ENCODE data around the gene CCDC13.

CCDC13 gene

GRCh38 chr3:42799376-42799775, 26.3 kb upstream of the CCDC13 start:
- no peak for DNase-seq (ENCODE audit: low read depth)

GRCh38 chr3:42796332-42796885, 23.4 kb upstream of the CCDC13 start:
- DNase-seq (ENCODE audit: low read depth), result no peak

GRCh38 chr3:42795621-42796181, 22.6 kb upstream of the CCDC13 start:
- DNase-seq (ENCODE audit: low read depth), result no peak

- DNase-seq (ENCODE audit: low read depth), result no peak
Measured at GRCh38 chr3:42790714-42791229, 17.7 kb upstream of the CCDC13 start.

- DNase-seq (ENCODE audit: low read depth), result no peak
Measured at GRCh38 chr3:42786631-42787030, 13.6 kb upstream of the CCDC13 start.

- DNase-seq (ENCODE audit: low read depth), result no peak
Measured at GRCh38 chr3:42786212-42786611, 13.2 kb upstream of the CCDC13 start.

- no peak for DNase-seq (ENCODE audit: low read depth)
Measured at GRCh38 chr3:42780892-42781700, 8.0 kb upstream of the CCDC13 start.

GRCh38 chr3:42780398-42780797, 7.3 kb upstream of the CCDC13 start:
- no peak for DNase-seq (ENCODE audit: low read depth)

GRCh38 chr3:42778644-42779043, 5.6 kb upstream of the CCDC13 start:
- no peak for DNase-seq (ENCODE audit: low read depth)

- no peak for DNase-seq (ENCODE audit: low read depth)
Measured at GRCh38 chr3:42773409-42773751, 327 bp upstream of the CCDC13 start.

- no peak for DNase-seq (ENCODE audit: low read depth)
Measured at GRCh38 chr3:42771271-42771670, 1.8 kb downstream of the CCDC13 start.

GRCh38 chr3:42769477-42770131, 3.4 kb downstream of the CCDC13 start:
- no peak for DNase-seq (ENCODE audit: low read depth)

GRCh38 chr3:42764561-42765295, 8.3 kb downstream of the CCDC13 start:
- no peak for DNase-seq (ENCODE audit: low read depth)

GRCh38 chr3:42764115-42764514, 8.9 kb downstream of the CCDC13 start:
- no peak for DNase-seq (ENCODE audit: low read depth)

- DNase-seq (ENCODE audit: low read depth), result no peak
Measured at GRCh38 chr3:42763021-42763420, 10.0 kb downstream of the CCDC13 start.

- no peak for DNase-seq (ENCODE audit: low read depth)
Measured at GRCh38 chr3:42762046-42762724, 10.9 kb downstream of the CCDC13 start.

- no peak for DNase-seq (ENCODE audit: low read depth)
Measured at GRCh38 chr3:42758126-42758525, 14.9 kb downstream of the CCDC13 start.

- no peak for DNase-seq (ENCODE audit: low read depth)
Measured at GRCh38 chr3:42756681-42757213, 16.3 kb downstream of the CCDC13 start.

GRCh38 chr3:42755681-42756578, 17.1 kb downstream of the CCDC13 start:
- DNase-seq (ENCODE audit: low read depth), result no peak

GRCh38 chr3:42753757-42754156, 19.3 kb downstream of the CCDC13 start:
- DNase-seq (ENCODE audit: low read depth), result no peak

Measured in stimulated activated CD8-positive, alpha-beta memory T cell treated with anti-CD3 and anti-CD28 coated beads, Interleukin-15, amount 100 ng/mL, for 1 hour (primary cell).